T47D (cell line): ENCODE results near the gene AQP3.
"Not testable (repeated sequence)": the region's sequence is repeated elsewhere in the genome, so short reads cannot be mapped to it uniquely, and the experiment has no call there.

Source experiments
- DNase-seq, 2 experiments: peaks; one replicate each; pipeline versions ENCODE4 v3.0.0 to v3.0.0-alpha.2; 2011 to 2012; ENCODE audit warnings: low read depth in 1 of 2, low spot score in 1 of 2
- JUND ChIP-seq: IDR thresholded peaks from 2 replicates; pipeline ENCODE4 v1.6.1; 2012; ENCODE audit warnings: low read depth
- in situ Hi-C: cut with HindIII; loops from 2 replicates; pipeline ENCODE4 v1.10.0; 2016; ENCODE audit warnings: low sequenced_read_pairs, low pct_unique_long_range_greater_than_20kb

Gene AQP3

GRCh38 chr9:33458444-33458843 lies 11.1 kb upstream of the AQP3 start:
- in situ Hi-C loops: no loop called here
- no peak for DNase-seq
- no peak for TF ChIP-seq JUND

GRCh38 chr9:33455945-33456344 lies 8.6 kb upstream of the AQP3 start:
- in situ Hi-C loops: no loop called here
- TF ChIP-seq JUND: no peak
- DNase-seq: no peak

GRCh38 chr9:33455456-33455855 lies 8.1 kb upstream of the AQP3 start:
- DNase-seq, in situ Hi-C loops: not testable (repeated sequence)

GRCh38 chr9:33454661-33455026 lies 7.3 kb upstream of the AQP3 start:
- in situ Hi-C loops, DNase-seq: not testable (repeated sequence)

- DNase-seq: no peak
- in situ Hi-C loops: no loop called here
- no peak for TF ChIP-seq JUND
Observed at GRCh38 chr9:33453999-33454660, 6.7 kb upstream of the AQP3 start.

- in situ Hi-C loops: no loop called here
- DNase-seq: no peak
- TF ChIP-seq JUND: no peak
Observed at GRCh38 chr9:33453286-33453860, 6.0 kb upstream of the AQP3 start.

GRCh38 chr9:33452828-33453271 lies 5.5 kb upstream of the AQP3 start:
- no peak for TF ChIP-seq JUND
- in situ Hi-C loops: no loop called here
- DNase-seq: peak in 1 of 2 experiments; percentile 52

GRCh38 chr9:33450621-33451146 lies 3.3 kb upstream of the AQP3 start:
- no peak for DNase-seq
- in situ Hi-C loops: no loop called here
- no peak for TF ChIP-seq JUND

GRCh38 chr9:33449715-33450114 lies 2.3 kb upstream of the AQP3 start:
- in situ Hi-C loops: no loop called here
- no peak for TF ChIP-seq JUND
- no peak for DNase-seq

- in situ Hi-C loops: no loop called here
- TF ChIP-seq JUND: no peak
- no peak for DNase-seq
Observed at GRCh38 chr9:33447799-33448553, 583 bp upstream of the AQP3 start.

- TF ChIP-seq JUND: no peak
- no peak for DNase-seq
- in situ Hi-C loops: no loop called here
Observed at GRCh38 chr9:33446240-33446945, 1.0 kb downstream of the AQP3 start.

- in situ Hi-C loops: no loop called here
- no peak for TF ChIP-seq JUND
- DNase-seq: peak; percentile 35 to 54
Observed at GRCh38 chr9:33445389-33446239, 1.8 kb downstream of the AQP3 start.
